H7 (cell line): ENCODE data around the gene BRI3BP. TPM values are rescaled to one million over a fixed set of nuclear protein-coding genes. Genes with fewer than 3 reads are reported as not detected.

Experiments
- DNase-seq: peaks from one replicate; pipeline ENCODE4 v3.0.0; 2012
- H3K27me3 ChIP-seq: 2 replicates; pipeline ENCODE4 v1.6.0; 2011; ENCODE audit warnings: mild to moderate bottlenecking, low read length; ENCODE audit not compliant: control insufficient read depth, insufficient read depth
- H3K36me3 ChIP-seq: replicated peaks from 2 replicates; pipeline ENCODE4 v1.5.1; 2011; ENCODE audit warnings: low read length; ENCODE audit not compliant: control insufficient read depth, insufficient read depth
- H3K4me3 ChIP-seq: 2 replicates; pipeline ENCODE4 v1.5.1; 2011; ENCODE audit warnings: low read depth, mild to moderate bottlenecking, control low read depth, low read length, moderate library complexity; ENCODE audit not compliant: insufficient read depth
- total RNA-seq: library from RNA; depleted of rRNA; stranded (reverse); fragments of >200 nt; shearing (Covaris generic); gene quantifications from 2 replicates; pipeline ENCODE4 v1.2.3, GENCODE V29; 2014; rRNA removed

BRI3BP gene
- 5.0 and 6.7 TPM in 2 replicates for total RNA-seq

GRCh38 chr12:124993626-124994436 lies at the start of gene BRI3BP:
Gene BRI3BP (plus strand): TSS chr12:124993645. CDS start chr12:124993791, 146 bp downstream.
- Histone ChIP-seq H3K27me3 (no peaks in the 10 kb centered on the region), H3K4me3 (peak within 1 kb of the TSS; percentile 72), H3K36me3 (no peaks in the 10 kb centered on the region)
- DNase-seq = peak; percentile 85

GRCh38 chr12:124946447-124946793 lies 47.0 kb upstream of the BRI3BP start:
- H3K36me3 ChIP-seq = peaks cover 9% of the 10 kb centered on the region
- DNase-seq = no peak
- H3K4me3 ChIP-seq = no peak overlapping the region
- no peaks in the 10 kb centered on the region for H3K27me3 ChIP-seq

GRCh38 chr12:124947013-124947412 lies 46.4 kb upstream of the BRI3BP start:
- H3K4me3 ChIP-seq = no peak overlapping the region
- peaks cover 9% of the 10 kb centered on the region for H3K36me3 ChIP-seq
- DNase-seq = no peak
- H3K27me3 ChIP-seq = no peaks in the 10 kb centered on the region

- Histone ChIP-seq H3K36me3 (peaks cover 11% of the 10 kb centered on the region), H3K27me3 (no peaks in the 10 kb centered on the region), H3K4me3 (no peak overlapping the region)
- no peak for DNase-seq
These were observed 45.7 kb upstream of the BRI3BP start for GRCh38 chr12:124947561-124948398.

- H3K4me3 ChIP-seq = no peak overlapping the region
- DNase-seq = no peak
- H3K27me3 ChIP-seq = no peaks in the 10 kb centered on the region
- peaks cover 9% of the 10 kb centered on the region for H3K36me3 ChIP-seq
These were observed 44.4 kb upstream of the BRI3BP start for GRCh38 chr12:124949066-124949465.

GRCh38 chr12:124949779-124950728 lies 43.4 kb upstream of the BRI3BP start:
- no peaks in the 10 kb centered on the region for H3K27me3 ChIP-seq
- DNase-seq = no peak
- H3K36me3 ChIP-seq = peaks cover 12% of the 10 kb centered on the region
- no peak overlapping the region for H3K4me3 ChIP-seq

- DNase-seq = peak; percentile 59
- peaks cover 20% of the 10 kb centered on the region for H3K36me3 ChIP-seq
- H3K27me3 ChIP-seq = no peaks in the 10 kb centered on the region
- H3K4me3 ChIP-seq = no peak overlapping the region
These were observed 41.1 kb upstream of the BRI3BP start for GRCh38 chr12:124952295-124952694.

- no peak for DNase-seq
- Histone ChIP-seq H3K27me3 (no peaks in the 10 kb centered on the region), H3K4me3 (no peak overlapping the region), H3K36me3 (peaks cover 18% of the 10 kb centered on the region)
These were observed 40.6 kb upstream of the BRI3BP start for GRCh38 chr12:124952801-124953200.

GRCh38 chr12:124953689-124954405 lies 39.6 kb upstream of the BRI3BP start:
- H3K27me3 ChIP-seq = no peaks in the 10 kb centered on the region
- peaks cover 18% of the 10 kb centered on the region for H3K36me3 ChIP-seq
- H3K4me3 ChIP-seq = no peak overlapping the region
- DNase-seq = peak; percentile 49

- Histone ChIP-seq H3K27me3 (no peaks in the 10 kb centered on the region), H3K36me3 (peaks cover 18% of the 10 kb centered on the region), H3K4me3 (no peak overlapping the region)
- no peak for DNase-seq
These were observed 38.7 kb upstream of the BRI3BP start for GRCh38 chr12:124954771-124955170.

GRCh38 chr12:124956571-124956970 lies 36.9 kb upstream of the BRI3BP start:
- H3K4me3 ChIP-seq = no peak overlapping the region
- peak; percentile 43 for DNase-seq
- H3K27me3 ChIP-seq = no peaks in the 10 kb centered on the region
- H3K36me3 ChIP-seq = peaks cover 20% of the 10 kb centered on the region

GRCh38 chr12:124961055-124961454 lies 32.4 kb upstream of the BRI3BP start:
- Histone ChIP-seq H3K4me3 (no peak overlapping the region), H3K27me3 (no peaks in the 10 kb centered on the region), H3K36me3 (peaks cover 18% of the 10 kb centered on the region)
- no peak for DNase-seq

GRCh38 chr12:124963211-124963610 lies 30.2 kb upstream of the BRI3BP start:
- H3K27me3 ChIP-seq = no peaks in the 10 kb centered on the region
- peaks cover 20% of the 10 kb centered on the region for H3K36me3 ChIP-seq
- no peak for DNase-seq
- no peak overlapping the region for H3K4me3 ChIP-seq

GRCh38 chr12:124964251-124964650 lies 29.2 kb upstream of the BRI3BP start:
- peaks cover 23% of the 10 kb centered on the region for H3K36me3 ChIP-seq

More at GRCh38 chr12:124964251-124964650, 29.2 kb upstream of the BRI3BP start:
- H3K4me3 ChIP-seq = no peak overlapping the region
- H3K27me3 ChIP-seq = no peaks in the 10 kb centered on the region
- DNase-seq = no peak
